GM18870 (cell line): ENCODE data around the gene SLC23A3.

Experiments
- ATAC-seq: cut with Tn5 transposase; IDR thresholded peaks from one replicate; pipeline ENCODE4 v1.9.1; 2021; ENCODE audit warnings: moderate library complexity; ENCODE audit not compliant: unreplicated experiment

Gene SLC23A3

GRCh38 chr2:219155054-219155644 is 14.7 kb downstream of the SLC23A3 start:
- ATAC-seq, result no peak

GRCh38 chr2:219149667-219150066 is 20.2 kb downstream of the SLC23A3 start:
- no peak for ATAC-seq

- no peak for ATAC-seq
These were observed 27.5 kb downstream of the SLC23A3 start for GRCh38 chr2:219142329-219142728.

GRCh38 chr2:219140722-219141121 is 29.1 kb downstream of the SLC23A3 start:
- ATAC-seq, result no peak

GRCh38 chr2:219133976-219134375 is 35.9 kb downstream of the SLC23A3 start:
- ATAC-seq, result no peak

- ATAC-seq, result no peak
These were observed 38.1 kb downstream of the SLC23A3 start for GRCh38 chr2:219131744-219132143.

- ATAC-seq, result no peak
These were observed 38.5 kb downstream of the SLC23A3 start for GRCh38 chr2:219131327-219131726.

- no peak for ATAC-seq
These were observed 40.2 kb downstream of the SLC23A3 start for GRCh38 chr2:219129589-219129988.

- no peak for ATAC-seq
These were observed 41.4 kb downstream of the SLC23A3 start for GRCh38 chr2:219128396-219128795.

- no peak for ATAC-seq
These were observed 42.7 kb downstream of the SLC23A3 start for GRCh38 chr2:219127037-219127635.

- no peak for ATAC-seq
These were observed 43.3 kb downstream of the SLC23A3 start for GRCh38 chr2:219126555-219126954.

GRCh38 chr2:219125886-219126270 is 44.0 kb downstream of the SLC23A3 start:
- no peak for ATAC-seq

GRCh38 chr2:219125225-219125885 is 44.5 kb downstream of the SLC23A3 start:
- ATAC-seq, result no peak

GRCh38 chr2:219124381-219125110 is 45.3 kb downstream of the SLC23A3 start:
- ATAC-seq, result no peak

GRCh38 chr2:219123356-219124135 is 46.3 kb downstream of the SLC23A3 start:
- no peak for ATAC-seq

- no peak for ATAC-seq
These were observed 47.4 kb downstream of the SLC23A3 start for GRCh38 chr2:219122202-219122980.

- ATAC-seq, result no peak
These were observed 49.7 kb downstream of the SLC23A3 start for GRCh38 chr2:219120082-219120481.

- no peak for ATAC-seq
These were observed 50.3 kb downstream of the SLC23A3 start for GRCh38 chr2:219119422-219120043.

- no peak for ATAC-seq
These were observed 51.3 kb downstream of the SLC23A3 start for GRCh38 chr2:219118504-219118903.
